Glomerular visceral epithelial cell (primary cell): ENCODE results near the gene VRK2.
"Not testable (repeated sequence)": the region's sequence is repeated elsewhere in the genome, so short reads cannot be mapped to it uniquely, and the experiment has no call there.

Experiments used
- DNase-seq: peaks from one replicate; pipeline ENCODE4 v3.0.0-alpha.2; 2016; ENCODE audit errors: extremely low spot score

Gene VRK2

GRCh38 chr2:58054264-58054663 is 7.7 kb downstream of the VRK2 start:
- DNase-seq = no peak

GRCh38 chr2:58055033-58055786 is 8.6 kb downstream of the VRK2 start:
- no peak for DNase-seq

DNA sequence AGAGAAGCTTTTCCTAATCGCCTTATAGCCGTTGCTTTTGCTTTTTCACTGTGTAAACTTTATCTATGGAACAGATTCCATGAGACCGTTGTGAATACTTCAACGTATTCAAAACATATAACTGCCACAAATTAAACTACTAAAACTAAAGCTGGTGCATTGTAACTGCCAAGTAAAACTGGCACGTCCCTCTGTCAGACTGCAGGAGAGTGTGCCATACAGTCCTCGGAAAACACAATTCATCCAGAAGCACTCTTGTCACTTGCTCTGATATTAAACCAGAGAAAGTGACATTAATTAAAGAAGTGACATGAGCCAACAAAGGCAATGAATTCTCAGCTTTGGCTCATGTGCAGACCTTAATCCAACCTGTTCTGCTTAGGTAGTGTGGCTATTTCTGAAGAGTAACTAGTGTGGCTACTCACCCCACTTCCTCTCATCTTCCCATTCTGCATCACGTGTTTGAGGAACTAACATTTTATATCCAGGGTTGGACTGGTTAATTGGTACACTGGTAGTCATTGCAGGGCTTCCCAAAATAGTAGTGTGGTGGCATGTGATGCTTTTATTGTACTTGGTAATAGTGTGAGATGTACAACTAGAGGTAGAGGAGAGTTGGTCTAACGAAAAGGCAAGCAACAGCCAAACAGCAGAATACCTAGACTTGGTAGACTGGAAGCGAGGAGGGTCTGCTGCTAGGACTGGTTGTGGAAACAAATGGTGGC is 9.7 kb downstream of the VRK2 start:
- no peak for DNase-seq

DNA sequence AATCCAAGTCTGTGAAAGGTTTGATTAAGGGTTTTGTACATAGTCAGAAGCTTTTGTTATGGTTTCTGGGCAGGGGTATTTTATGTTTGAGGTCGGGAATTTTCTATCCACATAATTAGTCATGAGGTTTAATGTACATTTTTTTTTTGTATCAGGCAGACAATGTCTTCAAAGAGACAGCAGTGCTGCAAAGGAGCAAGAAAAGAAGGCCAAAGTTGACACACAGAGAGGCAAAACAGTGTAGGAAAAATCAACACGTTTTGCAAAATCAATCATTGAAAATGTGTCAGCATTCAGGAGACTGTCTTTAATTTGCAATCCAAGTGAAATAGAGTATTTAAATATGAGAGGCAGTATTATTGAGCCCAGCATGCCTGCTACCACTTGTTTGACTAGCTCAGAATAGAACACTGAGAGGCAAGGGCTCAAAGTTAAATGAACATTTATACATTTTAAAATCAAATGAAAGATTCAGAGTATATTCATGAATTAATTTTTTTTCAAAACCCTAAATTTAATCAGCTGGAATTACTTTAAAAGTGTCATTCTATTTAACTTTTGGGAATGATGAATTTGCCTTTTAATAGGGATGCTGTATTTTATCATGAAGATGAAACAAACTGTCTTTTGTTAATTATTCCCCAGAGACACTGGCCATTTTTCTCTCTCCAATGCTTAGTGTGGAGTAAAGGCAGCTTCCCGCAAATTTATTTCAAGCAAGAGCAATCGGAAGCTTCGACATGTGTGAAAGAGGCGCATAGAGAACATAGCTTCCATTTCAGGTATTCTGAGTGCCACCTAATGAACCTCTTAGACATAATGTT is 11.3 kb downstream of the VRK2 start:
- DNase-seq = no peak

DNA sequence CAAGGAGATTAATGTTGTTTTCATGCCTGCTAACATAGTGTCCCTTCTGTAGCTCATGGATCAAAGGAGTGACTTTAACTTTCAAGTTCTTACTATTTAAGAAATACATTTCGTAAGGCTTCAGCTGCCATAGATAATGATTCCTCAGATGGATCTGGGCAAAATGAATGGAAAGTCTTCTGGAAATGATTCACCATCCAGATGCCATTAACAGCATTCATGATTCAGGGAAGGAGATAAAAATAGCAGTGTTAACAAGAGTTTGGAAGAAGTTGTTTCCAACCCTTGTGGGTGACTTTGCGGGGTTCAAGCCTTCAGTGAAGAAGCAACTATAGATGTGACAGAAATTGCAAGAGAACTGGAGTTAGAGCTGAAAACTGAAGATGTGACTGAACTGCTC is 17.0 kb downstream of the VRK2 start:
- no peak for DNase-seq

DNA sequence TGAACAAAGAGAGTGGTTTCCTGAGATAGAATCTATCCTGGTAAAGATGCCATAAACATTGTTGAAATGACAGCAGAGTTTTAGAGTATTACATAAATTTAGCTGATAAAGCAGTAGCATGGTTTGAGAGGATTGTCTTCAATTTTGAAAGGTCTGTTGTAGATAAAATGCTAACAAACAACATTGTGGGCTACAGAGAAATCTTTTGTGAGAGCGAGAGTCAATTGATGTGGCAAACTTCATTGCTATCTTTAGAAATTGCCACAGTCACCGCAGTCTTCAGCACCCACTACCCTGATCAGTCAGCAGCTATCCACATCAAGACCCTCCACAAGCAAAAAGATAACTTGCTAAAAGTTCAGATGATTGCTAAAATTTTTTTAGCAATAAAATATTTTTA is 17.5 kb downstream of the VRK2 start:
- DNase-seq = no peak

DNA sequence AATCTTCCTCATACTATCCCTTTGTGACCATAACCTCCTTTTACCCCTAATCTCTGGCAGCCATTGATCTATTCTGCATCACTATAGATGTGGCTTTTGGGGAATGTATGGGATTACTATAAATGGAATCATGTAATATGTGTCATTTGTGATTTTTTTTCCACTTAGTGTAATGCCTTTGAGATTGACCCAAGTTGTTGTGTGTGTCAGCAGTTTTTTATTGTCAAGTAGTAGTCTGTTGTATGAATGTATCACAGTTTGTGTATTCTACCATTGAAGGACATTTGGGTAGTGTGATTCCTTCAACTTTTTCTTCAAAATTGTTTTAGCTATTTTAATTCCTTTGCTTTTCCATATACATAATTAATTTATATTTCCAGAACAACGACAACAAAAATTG is 18.6 kb downstream of the VRK2 start:
- DNase-seq = no peak

- DNase-seq = no peak
Observed at GRCh38 chr2:58067001-58067400, 20.4 kb downstream of the VRK2 start.

GRCh38 chr2:58070765-58071164 is 24.2 kb downstream of the VRK2 start:
- DNase-seq = no peak

GRCh38 chr2:58072102-58072501 is 25.5 kb downstream of the VRK2 start:
- DNase-seq = no peak

DNA sequence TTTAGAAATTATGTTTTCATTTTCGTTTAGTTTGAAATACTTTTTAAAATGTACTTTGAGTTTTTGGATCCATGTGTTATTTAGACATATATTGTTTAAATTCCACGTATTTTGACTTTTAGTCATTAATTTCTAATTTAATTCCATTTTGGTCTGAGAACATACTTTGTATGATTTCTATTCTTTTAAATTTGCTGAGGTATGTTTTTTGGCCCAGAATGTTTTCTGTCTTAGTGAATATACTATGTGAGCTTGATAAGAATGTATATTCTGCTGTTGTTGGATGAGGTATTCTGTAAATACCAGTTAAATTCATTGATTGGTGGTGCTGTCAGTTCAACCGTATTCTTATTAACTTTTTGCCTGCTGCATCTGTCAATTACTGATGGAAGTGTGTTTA is 26.4 kb downstream of the VRK2 start:
- DNase-seq = no peak

- no peak for DNase-seq
Observed at GRCh38 chr2:58073751-58074150, 27.1 kb downstream of the VRK2 start.

DNA sequence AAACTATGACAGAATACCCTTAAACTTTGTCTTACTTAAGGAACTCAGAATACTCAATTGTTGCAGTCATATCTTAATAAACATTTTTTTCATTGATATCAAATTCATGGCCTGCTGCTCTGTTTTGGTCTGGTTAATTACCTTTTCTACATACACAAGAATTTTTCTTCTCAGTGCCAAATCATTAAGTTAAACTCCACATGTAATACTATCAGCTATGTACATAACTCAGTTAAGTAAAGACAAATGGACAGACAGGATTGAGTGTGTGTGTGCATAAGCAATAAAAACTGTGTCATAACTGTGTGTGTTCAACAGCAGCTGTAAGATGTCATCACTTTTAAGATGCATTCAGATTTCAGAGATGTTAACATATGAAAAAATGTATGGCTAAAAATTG is 34.4 kb downstream of the VRK2 start:
- DNase-seq = no peak

DNA sequence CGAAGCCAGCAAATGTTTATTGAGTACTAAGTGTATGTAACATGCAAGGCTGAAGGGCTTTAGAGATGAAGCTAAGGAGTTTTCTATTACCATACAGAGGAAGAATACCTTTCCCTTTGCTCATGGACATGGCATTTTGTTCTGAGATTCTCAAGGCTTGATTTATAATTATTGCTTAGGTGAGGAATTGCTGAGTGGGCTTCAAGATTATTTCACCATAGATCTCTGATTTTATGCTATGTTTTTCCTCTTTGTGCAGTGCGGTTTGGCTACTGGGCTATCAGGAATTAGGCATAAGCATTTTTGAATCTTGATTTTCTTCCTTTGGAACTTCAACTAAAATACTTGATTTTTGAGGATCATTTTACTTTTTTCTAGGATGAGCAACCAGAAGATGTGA is 42.5 kb downstream of the VRK2 start:
- no peak for DNase-seq

DNA sequence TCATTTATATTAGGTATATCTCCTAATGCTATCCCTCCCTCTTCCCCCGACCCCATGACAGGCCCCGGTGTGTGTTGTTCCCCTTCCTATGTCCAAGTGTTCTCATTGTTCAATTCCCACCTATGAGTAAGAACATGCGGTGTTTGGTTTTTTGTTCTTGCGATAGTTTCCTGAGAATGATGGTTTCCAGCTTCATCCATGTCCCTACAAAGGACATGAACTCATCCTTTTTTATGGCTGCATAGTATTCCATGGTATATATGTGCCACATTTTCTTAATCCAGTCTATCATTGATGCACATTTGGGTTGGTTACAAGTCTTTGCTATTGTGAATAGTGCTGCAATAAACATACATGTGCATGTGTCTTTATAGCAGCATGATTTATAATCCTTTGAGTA is 46.2 kb downstream of the VRK2 start:
- DNase-seq = not testable (repeated sequence)

DNA sequence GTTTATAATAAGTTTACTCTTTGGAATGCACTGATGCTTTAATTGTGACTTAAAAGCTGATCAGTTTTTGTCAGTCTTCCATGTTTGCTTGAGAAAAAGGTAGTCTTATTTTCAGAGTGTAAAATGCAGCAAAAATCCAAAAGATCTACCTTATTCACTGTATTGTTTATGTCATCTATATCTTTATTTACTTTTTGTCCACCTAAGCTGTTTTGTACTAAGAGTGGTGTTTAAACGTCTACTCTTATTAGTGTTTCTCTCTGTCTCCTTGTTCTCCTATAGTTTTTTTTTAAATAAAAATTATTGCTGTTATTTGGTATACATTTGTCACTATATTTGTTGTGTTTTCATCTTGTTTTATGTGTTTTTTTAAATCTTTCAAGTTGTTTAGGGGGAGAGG is 50.4 kb downstream of the VRK2 start:
- no peak for DNase-seq

GRCh38 chr2:58098254-58099095 is 51.9 kb downstream of the VRK2 start:
- DNase-seq = no peak

- DNase-seq = no peak
Observed at GRCh38 chr2:58099096-58099769, 52.6 kb downstream of the VRK2 start.

GRCh38 chr2:58101500-58101899 is 54.9 kb downstream of the VRK2 start:
- DNase-seq = no peak

- DNase-seq = no peak
Observed at GRCh38 chr2:58106896-58107295, 60.3 kb downstream of the VRK2 start.
